HEK293 (cell line): Measurements from ENCODE around the gene SPRR2B.

Experiments used
- TRIM28 ChIP-seq: IDR thresholded peaks from 2 replicates; pipeline ENCODE4 v1.6.1; 2011; ENCODE audit warnings: low read length, control low read depth, borderline replicate concordance
- ZNF174 ChIP-seq: fragments of 450-650 bp; formaldehyde crosslinking; IDR thresholded peaks from 2 replicates; pipeline ENCODE4 v1.5.0; 2017; ENCODE audit warnings: missing biosample characterization, mild to moderate bottlenecking, missing genetic modification characterization
- ZNF221 ChIP-seq: fragments of 450-650 bp; formaldehyde crosslinking; IDR thresholded peaks from 2 replicates; pipeline ENCODE4 v1.5.1; 2017; ENCODE audit warnings: missing biosample characterization, missing genetic modification characterization, borderline replicate concordance
- ZNF248 ChIP-seq: fragments of 450-650 bp; formaldehyde crosslinking; IDR thresholded peaks from 2 replicates; pipeline ENCODE4 v1.5.1; 2017; ENCODE audit warnings: missing biosample characterization, missing genetic modification characterization
- ZNF48 ChIP-seq: fragments of 450-650 bp; formaldehyde crosslinking; IDR thresholded peaks from 2 replicates; pipeline ENCODE4 v1.5.1; 2016; ENCODE audit warnings: missing biosample characterization, missing genetic modification characterization
- ZNF585B ChIP-seq: fragments of 450-650 bp; formaldehyde crosslinking; IDR thresholded peaks from 2 replicates; pipeline ENCODE4 v1.5.1; 2016; ENCODE audit warnings: missing biosample characterization, missing genetic modification characterization
- TF ChIP-seq, protein P1 (sequence below): fragments of 450-650 bp; formaldehyde crosslinking; IDR thresholded peaks from 2 replicates; pipeline ENCODE4 v1.5.1; 2016; ENCODE audit warnings: missing biosample characterization, missing genetic modification characterization
- TF ChIP-seq, protein P2 (sequence below): sonication (generic); formaldehyde crosslinking; IDR thresholded peaks from 2 replicates; pipeline ENCODE4 v1.8.1; 2022; ENCODE audit warnings: mild to moderate bottlenecking, moderate library complexity, missing genetic modification reagents
- TF ChIP-seq, protein P3 (sequence below): fragments of 450-650 bp; formaldehyde crosslinking; IDR thresholded peaks from 2 replicates; pipeline ENCODE4 v1.5.1; 2016; ENCODE audit warnings: missing biosample characterization, missing genetic modification characterization

DNA sequence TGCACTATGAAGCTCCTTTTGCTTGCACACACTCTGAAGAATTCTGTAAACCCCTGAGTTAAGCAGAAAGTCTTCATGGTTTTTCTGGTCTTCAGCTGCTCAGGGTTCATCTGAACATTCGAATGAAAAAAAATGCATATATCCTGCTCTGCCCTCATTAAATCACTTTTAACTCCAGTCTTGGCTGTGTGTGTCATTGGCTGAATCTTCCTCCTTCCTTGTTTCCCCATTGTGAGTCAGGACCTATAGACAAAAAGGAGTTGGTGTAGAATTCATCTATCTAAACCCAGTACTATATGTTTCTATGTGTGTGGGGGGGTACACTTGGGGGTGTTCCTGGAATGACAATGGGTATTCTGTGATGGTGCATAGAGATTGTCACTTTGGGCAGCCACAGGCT lies 47.0 kb downstream of the SPRR2B start:
- no peak for TF ChIP-seq ZNF48 (tag by site-specific recombination)
- no peak for TF ChIP-seq ZNF585B (tag by site-specific recombination)
- TF ChIP-seq, protein P1, sequence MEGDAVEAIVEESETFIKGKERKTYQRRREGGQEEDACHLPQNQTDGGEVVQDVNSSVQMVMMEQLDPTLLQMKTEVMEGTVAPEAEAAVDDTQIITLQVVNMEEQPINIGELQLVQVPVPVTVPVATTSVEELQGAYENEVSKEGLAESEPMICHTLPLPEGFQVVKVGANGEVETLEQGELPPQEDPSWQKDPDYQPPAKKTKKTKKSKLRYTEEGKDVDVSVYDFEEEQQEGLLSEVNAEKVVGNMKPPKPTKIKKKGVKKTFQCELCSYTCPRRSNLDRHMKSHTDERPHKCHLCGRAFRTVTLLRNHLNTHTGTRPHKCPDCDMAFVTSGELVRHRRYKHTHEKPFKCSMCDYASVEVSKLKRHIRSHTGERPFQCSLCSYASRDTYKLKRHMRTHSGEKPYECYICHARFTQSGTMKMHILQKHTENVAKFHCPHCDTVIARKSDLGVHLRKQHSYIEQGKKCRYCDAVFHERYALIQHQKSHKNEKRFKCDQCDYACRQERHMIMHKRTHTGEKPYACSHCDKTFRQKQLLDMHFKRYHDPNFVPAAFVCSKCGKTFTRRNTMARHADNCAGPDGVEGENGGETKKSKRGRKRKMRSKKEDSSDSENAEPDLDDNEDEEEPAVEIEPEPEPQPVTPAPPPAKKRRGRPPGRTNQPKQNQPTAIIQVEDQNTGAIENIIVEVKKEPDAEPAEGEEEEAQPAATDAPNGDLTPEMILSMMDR (tag by site-specific recombination) = no peak
- TF ChIP-seq, protein P2, sequence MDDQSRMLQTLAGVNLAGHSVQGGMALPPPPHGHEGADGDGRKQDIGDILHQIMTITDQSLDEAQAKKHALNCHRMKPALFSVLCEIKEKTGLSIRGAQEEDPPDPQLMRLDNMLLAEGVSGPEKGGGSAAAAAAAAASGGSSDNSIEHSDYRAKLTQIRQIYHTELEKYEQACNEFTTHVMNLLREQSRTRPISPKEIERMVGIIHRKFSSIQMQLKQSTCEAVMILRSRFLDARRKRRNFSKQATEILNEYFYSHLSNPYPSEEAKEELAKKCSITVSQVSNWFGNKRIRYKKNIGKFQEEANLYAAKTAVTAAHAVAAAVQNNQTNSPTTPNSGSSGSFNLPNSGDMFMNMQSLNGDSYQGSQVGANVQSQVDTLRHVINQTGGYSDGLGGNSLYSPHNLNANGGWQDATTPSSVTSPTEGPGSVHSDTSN (CRISPR knock-in tag) = no peak
- no peak for TF ChIP-seq TRIM28
- TF ChIP-seq ZNF221 (tag by site-specific recombination) = no peak
- no peak for TF ChIP-seq ZNF174 (tag by site-specific recombination)
- TF ChIP-seq ZNF248 (tag by site-specific recombination) = no peak
- TF ChIP-seq, protein P3, sequence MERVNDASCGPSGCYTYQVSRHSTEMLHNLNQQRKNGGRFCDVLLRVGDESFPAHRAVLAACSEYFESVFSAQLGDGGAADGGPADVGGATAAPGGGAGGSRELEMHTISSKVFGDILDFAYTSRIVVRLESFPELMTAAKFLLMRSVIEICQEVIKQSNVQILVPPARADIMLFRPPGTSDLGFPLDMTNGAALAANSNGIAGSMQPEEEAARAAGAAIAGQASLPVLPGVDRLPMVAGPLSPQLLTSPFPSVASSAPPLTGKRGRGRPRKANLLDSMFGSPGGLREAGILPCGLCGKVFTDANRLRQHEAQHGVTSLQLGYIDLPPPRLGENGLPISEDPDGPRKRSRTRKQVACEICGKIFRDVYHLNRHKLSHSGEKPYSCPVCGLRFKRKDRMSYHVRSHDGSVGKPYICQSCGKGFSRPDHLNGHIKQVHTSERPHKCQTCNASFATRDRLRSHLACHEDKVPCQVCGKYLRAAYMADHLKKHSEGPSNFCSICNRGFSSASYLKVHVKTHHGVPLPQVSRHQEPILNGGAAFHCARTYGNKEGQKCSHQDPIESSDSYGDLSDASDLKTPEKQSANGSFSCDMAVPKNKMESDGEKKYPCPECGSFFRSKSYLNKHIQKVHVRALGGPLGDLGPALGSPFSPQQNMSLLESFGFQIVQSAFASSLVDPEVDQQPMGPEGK (tag by site-specific recombination) = no peak
